ENCODE data around the gene FOXO6. TPM values are rescaled to one million over a fixed set of nuclear protein-coding genes. Genes with fewer than 3 reads are reported as not detected.
A peak's percentile ranks its signal among the peaks of the same experiment; 100 is the strongest.

The FOXO6 gene
- total and polyA plus RNA-seq, 12 donors: 0.22 to 7.0 (median 1.2) TPM; not detected in 1

GRCh38 chr1:41380979-41381691, 19.9 kb downstream of the FOXO6 start:
- TF ChIP-seq, protein P1, sequence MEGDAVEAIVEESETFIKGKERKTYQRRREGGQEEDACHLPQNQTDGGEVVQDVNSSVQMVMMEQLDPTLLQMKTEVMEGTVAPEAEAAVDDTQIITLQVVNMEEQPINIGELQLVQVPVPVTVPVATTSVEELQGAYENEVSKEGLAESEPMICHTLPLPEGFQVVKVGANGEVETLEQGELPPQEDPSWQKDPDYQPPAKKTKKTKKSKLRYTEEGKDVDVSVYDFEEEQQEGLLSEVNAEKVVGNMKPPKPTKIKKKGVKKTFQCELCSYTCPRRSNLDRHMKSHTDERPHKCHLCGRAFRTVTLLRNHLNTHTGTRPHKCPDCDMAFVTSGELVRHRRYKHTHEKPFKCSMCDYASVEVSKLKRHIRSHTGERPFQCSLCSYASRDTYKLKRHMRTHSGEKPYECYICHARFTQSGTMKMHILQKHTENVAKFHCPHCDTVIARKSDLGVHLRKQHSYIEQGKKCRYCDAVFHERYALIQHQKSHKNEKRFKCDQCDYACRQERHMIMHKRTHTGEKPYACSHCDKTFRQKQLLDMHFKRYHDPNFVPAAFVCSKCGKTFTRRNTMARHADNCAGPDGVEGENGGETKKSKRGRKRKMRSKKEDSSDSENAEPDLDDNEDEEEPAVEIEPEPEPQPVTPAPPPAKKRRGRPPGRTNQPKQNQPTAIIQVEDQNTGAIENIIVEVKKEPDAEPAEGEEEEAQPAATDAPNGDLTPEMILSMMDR (IDR thresholded peaks at IDR 0.05): no peak
- no peak for TF ChIP-seq POLR2A (IDR thresholded peaks at IDR 0.05)
- Histone ChIP-seq H3K27ac (peak overlapping the region in 3 of 5 donors; percentile 61 to 92 (median 80)), H3K27me3 (no peaks in the 10 kb centered on the region), H3K9me3 (replicated peaks in 1 of 3) (no peaks in the 10 kb centered on the region), H3K4me3 (peak overlapping the region in 1 of 4 donors; percentile 59), H3K36me3 (replicated peaks in 1 of 2) (no peaks in the 10 kb centered on the region), H3K4me1 (replicated peaks in 1 of 2) (no peaks in the 10 kb centered on the region)
- intact Hi-C loops (cut with DNase I): no loop called here
- WGBS, 4 donors: 21 to 27% (median 24%) methylated on average over 24 to 29 of the region's 29 CpGs
- peak in 4 of 7 donors; percentile 45 to 84 (median 56) for DNase-seq

- peak in 1 of 2 donors; percentile 15 for TF ChIP-seq POLR2A (IDR thresholded peaks at IDR 0.05)
- TF ChIP-seq, protein P1 (IDR thresholded peaks at IDR 0.05): peak in 1 of 6 experiments; percentile 9
- Histone ChIP-seq H3K36me3 (replicated peaks in 1 of 2) (no peaks in the 10 kb centered on the region), H3K27ac (peak overlapping the region in 3 of 5 donors; percentile 61 to 92 (median 80)), H3K27me3 (no peaks in the 10 kb centered on the region), H3K4me3 (peak overlapping the region in 1 of 4 donors; percentile 59), H3K9me3 (replicated peaks in 1 of 3) (no peaks in the 10 kb centered on the region), H3K4me1 (replicated peaks in 1 of 2) (no peaks in the 10 kb centered on the region)
- 28 to 44% (median 40%) methylated on average over 12 to 112 of the region's 112 CpGs for WGBS, 4 donors
- DNase-seq: no peak
- intact Hi-C loops (cut with DNase I): no loop called here
Observed at GRCh38 chr1:41381692-41382479, 20.7 kb downstream of the FOXO6 start.

DNA sequence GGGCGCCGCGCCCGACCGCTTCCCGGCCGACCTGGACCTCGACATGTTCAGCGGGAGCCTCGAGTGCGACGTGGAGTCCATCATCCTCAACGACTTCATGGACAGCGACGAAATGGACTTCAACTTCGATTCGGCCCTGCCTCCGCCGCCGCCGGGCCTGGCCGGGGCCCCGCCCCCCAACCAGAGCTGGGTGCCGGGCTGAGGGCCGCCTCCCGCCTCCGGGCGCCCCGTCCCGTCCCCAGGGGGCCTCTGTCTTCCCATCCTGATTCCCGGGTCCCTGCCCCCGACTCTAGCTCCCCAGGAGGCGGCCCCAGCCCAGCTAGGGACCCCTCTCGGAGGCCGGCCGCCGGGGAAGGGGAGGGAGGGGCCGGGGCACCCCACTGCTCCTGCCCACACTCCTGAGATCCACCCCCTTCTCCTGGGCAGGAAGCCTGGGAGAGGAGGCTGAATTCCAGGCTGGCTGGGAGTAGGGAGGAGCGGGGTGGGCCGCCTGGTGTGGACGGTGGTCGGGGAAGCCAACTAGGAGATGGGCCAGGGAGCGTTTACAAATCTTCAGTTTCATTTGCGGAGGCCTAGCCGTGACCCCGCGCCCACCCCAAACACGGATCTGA, 21.4 kb downstream of the FOXO6 start:
- H3K9me3 ChIP-seq (replicated peaks in 1 of 3): no peaks in the 10 kb centered on the region
- H3K4me1 ChIP-seq (replicated peaks in 1 of 2): peaks cover 3 to 5% of the 10 kb centered on the region in 2 donors
- no peaks in the 10 kb centered on the region for H3K36me3 ChIP-seq (replicated peaks in 1 of 2)
- intact Hi-C loops (cut with DNase I): no loop called here
- no peaks in the 10 kb centered on the region for H3K27me3 ChIP-seq
- peak in 1 of 7 donors; percentile 37 for DNase-seq
- peak overlapping the region in 2 of 5 donors; percentile 79 to 92 for H3K27ac ChIP-seq
- peak in 1 of 2 donors; percentile 21 for TF ChIP-seq POLR2A (IDR thresholded peaks at IDR 0.05)
- TF ChIP-seq, protein P1 (IDR thresholded peaks at IDR 0.05): no peak
- WGBS, 4 donors: 30 to 58% (median 47%) methylated on average over 6 to 48 of the region's 48 CpGs
- peak overlapping the region in 1 of 4 donors; percentile 59 for H3K4me3 ChIP-seq
